ENCODE measurements around the gene SMARCC1.

Gene SMARCC1

GRCh38 chr3:47692158-47692557, 89.5 kb downstream of the SMARCC1 start:
- H3F3A ChIP-seq (ENCODE audit: insufficient read depth, low read length): no peaks in the 10 kb centered on the region
- H3K4me1 ChIP-seq (ENCODE audit: low read length): no peaks in the 10 kb centered on the region
- H4K20me1 ChIP-seq (ENCODE audit: insufficient read depth, low read length): no peaks in the 10 kb centered on the region
- H3K4me2 ChIP-seq (ENCODE audit: low read depth, low read length): no peak overlapping the region
- H3K36me3 ChIP-seq (replicated peaks; ENCODE audit: insufficient read depth, low read length): no peaks in the 10 kb centered on the region; the same call in 1 of the 2 replicates
- no peak overlapping the region for H3K4me3 ChIP-seq (ENCODE audit: low read length)
- H3K9me3 ChIP-seq (replicated peaks; ENCODE audit: insufficient read depth, low read length): no peaks in the 10 kb centered on the region
- H3K9ac ChIP-seq (ENCODE audit: low read length): no peak overlapping the region
- DNase-seq: no peak
- H3K27me3 ChIP-seq (replicated peaks; ENCODE audit: insufficient read depth, low read length): no peaks in the 10 kb centered on the region
- no peaks in the 10 kb centered on the region for H3K9me2 ChIP-seq (replicated peaks; ENCODE audit: insufficient read depth, low read length)
- H2AFZ ChIP-seq (ENCODE audit: low read length): no peak overlapping the region
- H3K27ac ChIP-seq (ENCODE audit: low read length): no peak overlapping the region
- H3K79me2 ChIP-seq (ENCODE audit: low read length): 0 out of 2 replicates have a peak, but pooled peaks cover 3% of the 10 kb centered on the region
- TF ChIP-seq EZH2phosphoT487 (IDR thresholded peaks at IDR 0.05; ENCODE audit: low read length) (no peak), CTCF (IDR thresholded peaks at IDR 0.05; ENCODE audit: low read length) (no peak), EZH2 (optimal IDR thresholded peaks at IDR 0.05; ENCODE audit: low read depth, low read length) (no peak)

GRCh38 chr3:47688488-47688887, 93.2 kb downstream of the SMARCC1 start:
- H3K4me1 ChIP-seq (ENCODE audit: low read length): no peaks in the 10 kb centered on the region
- H3K9me3 ChIP-seq (replicated peaks; ENCODE audit: insufficient read depth, low read length): no peaks in the 10 kb centered on the region
- no peak for DNase-seq
- H3K4me2 ChIP-seq (ENCODE audit: low read depth, low read length): no peak overlapping the region
- no peaks in the 10 kb centered on the region for H3K79me2 ChIP-seq (ENCODE audit: low read length)
- H4K20me1 ChIP-seq (ENCODE audit: insufficient read depth, low read length): no peaks in the 10 kb centered on the region; the same call in 1 of the 2 replicates
- H3F3A ChIP-seq (ENCODE audit: insufficient read depth, low read length): no peaks in the 10 kb centered on the region
- TF ChIP-seq EZH2phosphoT487 (IDR thresholded peaks at IDR 0.05; ENCODE audit: low read length): no peak
- no peak for TF ChIP-seq CTCF (IDR thresholded peaks at IDR 0.05; ENCODE audit: low read length)
- no peak for TF ChIP-seq EZH2 (optimal IDR thresholded peaks at IDR 0.05; ENCODE audit: low read depth, low read length)
- no peak overlapping the region for H3K4me3 ChIP-seq (ENCODE audit: low read length)
- H3K27me3 ChIP-seq (replicated peaks; ENCODE audit: insufficient read depth, low read length): no peaks in the 10 kb centered on the region
- no peak overlapping the region for H3K27ac ChIP-seq (ENCODE audit: low read length)
- no peak overlapping the region for H3K9ac ChIP-seq (ENCODE audit: low read length)
- H3K36me3 ChIP-seq (replicated peaks; ENCODE audit: insufficient read depth, low read length): peaks cover 4% of the 10 kb centered on the region; the same call in 1 of the 2 replicates
- no peaks in the 10 kb centered on the region for H3K9me2 ChIP-seq (replicated peaks; ENCODE audit: insufficient read depth, low read length)
- H2AFZ ChIP-seq (ENCODE audit: low read length): no peak overlapping the region

GRCh38 chr3:47685037-47685436, 96.7 kb downstream of the SMARCC1 start:
- H3K4me2 ChIP-seq (ENCODE audit: low read depth, low read length): no peak overlapping the region
- no peaks in the 10 kb centered on the region; the same call in 1 of the 2 replicates for H4K20me1 ChIP-seq (ENCODE audit: insufficient read depth, low read length)
- peaks cover 4% of the 10 kb centered on the region; the same call in 1 of the 2 replicates for H3K36me3 ChIP-seq (replicated peaks; ENCODE audit: insufficient read depth, low read length)
- no peaks in the 10 kb centered on the region for H3K4me1 ChIP-seq (ENCODE audit: low read length)
- no peaks in the 10 kb centered on the region for H3K79me2 ChIP-seq (ENCODE audit: low read length)
- no peak overlapping the region for H3K4me3 ChIP-seq (ENCODE audit: low read length)
- no peak for DNase-seq
- no peak overlapping the region for H3K27ac ChIP-seq (ENCODE audit: low read length)
- no peaks in the 10 kb centered on the region for H3K27me3 ChIP-seq (replicated peaks; ENCODE audit: insufficient read depth, low read length)
- no peak overlapping the region for H2AFZ ChIP-seq (ENCODE audit: low read length)
- H3K9ac ChIP-seq (ENCODE audit: low read length): no peak overlapping the region
- H3K9me2 ChIP-seq (replicated peaks; ENCODE audit: insufficient read depth, low read length): no peaks in the 10 kb centered on the region
- no peaks in the 10 kb centered on the region for H3F3A ChIP-seq (ENCODE audit: insufficient read depth, low read length)
- no peaks in the 10 kb centered on the region for H3K9me3 ChIP-seq (replicated peaks; ENCODE audit: insufficient read depth, low read length)
- TF ChIP-seq EZH2phosphoT487 (IDR thresholded peaks at IDR 0.05; ENCODE audit: low read length) (no peak), CTCF (IDR thresholded peaks at IDR 0.05; ENCODE audit: low read length) (no peak), EZH2 (optimal IDR thresholded peaks at IDR 0.05; ENCODE audit: low read depth, low read length) (no peak)
